Caco-2 (cell line): ENCODE measurements around the gene JAG1. TPM values are rescaled to one million over a fixed set of nuclear protein-coding genes. Genes with fewer than 3 reads are reported as not detected.

Experiments used
- BruUV-seq: library from RNA; stranded (reverse); fragments of 400-500 nt; replicated peaks from 2 replicates; lab custom pipeline; 2021; lab: Mats Ljungman, UMichigan
- CTCF ChIA-PET: fragments of 300-600 bp; sonication (Branson Sonifier 250); formaldehyde crosslinking; loops from one replicate; lab custom pipeline; 2022; ENCODE audit warnings: antibody characterized with exemption; lab: Charles Lee
- POLR2A ChIA-PET: fragments of 300-600 bp; sonication (Branson Sonifier 250); formaldehyde crosslinking; loops from one replicate; lab custom pipeline; 2022; ENCODE audit warnings: antibody characterized with exemption; lab: Charles Lee
- DNase-seq, 2 experiments: peaks; one replicate each; pipeline versions ENCODE4 v3.0.0 to v3.0.0-alpha.2; 2020 to 2022
- H3K27me3 ChIP-seq: replicated peaks from 2 replicates; pipeline ENCODE4 v1.6.0; 2011; ENCODE audit warnings: low read length; ENCODE audit not compliant: control insufficient read depth, insufficient read depth
- H3K36me3 ChIP-seq: 2 replicates; pipeline ENCODE4 v1.5.1; 2011; ENCODE audit warnings: low read length; ENCODE audit not compliant: control insufficient read depth, insufficient read depth
- H3K4me1 ChIP-seq: fragments of 250-450 bp; sonication (Bioruptor Pico); 2 replicates; pipeline ENCODE4 v1.5.1; 2020; ENCODE audit warnings: mild to moderate bottlenecking
- H3K4me3 ChIP-seq: 2 replicates; pipeline ENCODE4 v1.5.1; 2011; ENCODE audit warnings: low read depth, mild to moderate bottlenecking, control low read depth, low read length
- H3K9me3 ChIP-seq: fragments of 250-450 bp; sonication (Bioruptor Pico); 2 replicates; pipeline ENCODE4 v1.5.1; 2020; ENCODE audit warnings: mild to moderate bottlenecking, moderate library complexity
- H3K27ac Mint-ChIP-seq: one replicate; pipeline ENCODE4 v1.8.0; 2022; ENCODE audit warnings: mixed read lengths; ENCODE audit not compliant: unreplicated experiment
- H3K27me3 Mint-ChIP-seq: one replicate; pipeline ENCODE4 v1.8.0; 2022; ENCODE audit warnings: mixed read lengths; ENCODE audit not compliant: insufficient read depth, unreplicated experiment
- H3K36me3 Mint-ChIP-seq: one replicate; pipeline ENCODE4 v1.8.0; 2022; ENCODE audit warnings: mild to moderate bottlenecking, mixed read lengths; ENCODE audit not compliant: insufficient read depth, unreplicated experiment
- H3K4me1 Mint-ChIP-seq: one replicate; pipeline ENCODE4 v1.8.0; 2022; ENCODE audit warnings: low read depth, mixed read lengths; ENCODE audit not compliant: unreplicated experiment
- H3K4me3 Mint-ChIP-seq: one replicate; pipeline ENCODE4 v1.8.0; 2022; ENCODE audit warnings: mild to moderate bottlenecking, moderate library complexity, mixed read lengths; ENCODE audit not compliant: unreplicated experiment
- H3K9me3 Mint-ChIP-seq: one replicate; pipeline ENCODE4 v1.8.0; 2022; ENCODE audit warnings: mixed read lengths; ENCODE audit not compliant: unreplicated experiment
- CTCF ChIP-seq, 2 experiments: fragments of 200-600 bp in 1 of 2; IDR thresholded peaks; 1 replicate in 1 of 2; 2 replicates in 1 of 2; pipeline versions ENCODE4 v1.5.1 to v1.8.0; 2011 to 2022; ENCODE audit warnings: antibody characterized with exemption in 1 of 2, control low read depth in 1 of 2, inconsistent platforms in 1 of 2, low read depth in 1 of 2, low read length in 1 of 2, mild to moderate bottlenecking in 1 of 2, moderate library complexity in 1 of 2; ENCODE audit not compliant: insufficient read depth in 1 of 2, severe bottlenecking in 1 of 2, unreplicated experiment in 1 of 2
- intact Hi-C: fragments of 100-400 bp; cut with micrococcal nuclease; formaldehyde crosslinking; loops from one replicate; pipeline ENCODE4 v1.10.0; 2022; ENCODE audit not compliant: unreplicated experiment
- total RNA-seq: library from RNA; stranded (reverse); gene quantifications from 2 replicates; pipeline ENCODE4 v1.2.3, GENCODE V29; 2022

Gene JAG1
- total RNA-seq, 1 experiment from 2014 or later = 69.8 TPM

DNA sequence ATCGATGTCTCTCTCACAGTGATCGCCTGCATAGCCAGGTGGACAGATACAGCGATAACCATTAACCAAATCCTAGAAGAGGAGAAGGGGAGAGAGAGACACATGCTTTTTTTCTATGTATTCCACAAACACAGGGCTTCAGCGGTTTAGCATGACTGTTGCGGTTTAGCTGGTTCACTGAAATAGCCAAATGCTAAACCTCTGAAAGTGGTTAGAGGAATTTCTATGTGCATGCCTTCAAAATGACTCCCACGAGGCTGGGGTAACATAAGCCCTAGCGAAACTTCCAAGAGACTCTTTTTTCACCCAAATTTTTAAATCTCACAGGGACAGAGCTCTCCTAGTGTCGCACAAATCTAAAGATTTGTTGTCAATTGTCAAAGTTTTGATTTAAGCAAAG is 25.1 kb downstream of the JAG1 start:
- H3K27ac Mint-ChIP-seq = no peak overlapping the region
- Histone ChIP-seq H3K27me3 (no peaks in the 10 kb centered on the region), H3K36me3 (peaks cover 11% of the 10 kb centered on the region), H3K4me1 (peaks cover under 1% of the 10 kb centered on the region; the same call in 1 of the 2 replicates), H3K4me3 (no peak overlapping the region), H3K9me3 (no peaks in the 10 kb centered on the region)
- no peaks in the 10 kb centered on the region for H3K4me1 Mint-ChIP-seq
- CTCF ChIA-PET = no interaction called here
- H3K36me3 Mint-ChIP-seq = peaks cover 100% of the 10 kb centered on the region
- H3K4me3 Mint-ChIP-seq = no peak overlapping the region
- H3K9me3 Mint-ChIP-seq = no peaks in the 10 kb centered on the region
- DNase-seq = no peak
- no TSS peak for BruUV-seq
- intact Hi-C loops = no loop called here
- no peaks in the 10 kb centered on the region for H3K27me3 Mint-ChIP-seq
- no peak for TF ChIP-seq CTCF (IDR thresholded peaks at IDR 0.05; ENCODE audit: insufficient read depth in 1 of 2, low read depth in 1 of 2, low read length in 1 of 2, severe bottlenecking in 1 of 2, unreplicated experiment in 1 of 2)
- POLR2A ChIA-PET = no interaction called here

DNA sequence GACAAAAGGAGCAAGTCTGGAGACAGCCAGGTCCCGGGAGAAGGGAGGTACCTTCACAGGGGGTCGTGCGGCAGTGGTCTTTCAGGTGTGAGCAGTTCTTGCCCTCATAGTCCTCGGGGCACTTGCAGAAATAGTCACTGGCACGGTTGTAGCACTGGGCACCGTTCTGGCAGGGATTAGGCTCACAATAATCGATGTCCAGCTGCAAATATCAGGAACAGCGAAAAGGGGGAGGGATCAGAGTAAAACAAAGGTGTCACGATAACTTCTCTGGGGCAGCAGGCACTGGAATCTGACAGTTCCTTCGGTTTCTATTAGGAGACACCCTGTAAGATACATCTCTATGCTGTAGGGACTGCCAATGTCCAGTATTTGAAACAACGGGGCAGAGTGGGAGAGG is 25.9 kb downstream of the JAG1 start:
- Histone ChIP-seq H3K4me3 (no peak overlapping the region), H3K36me3 (peaks cover 11% of the 10 kb centered on the region), H3K9me3 (no peaks in the 10 kb centered on the region), H3K27me3 (no peaks in the 10 kb centered on the region), H3K4me1 (no peaks in the 10 kb centered on the region)
- Mint-ChIP-seq H3K27ac (peak overlapping the region; percentile 51), H3K36me3 (peaks cover 100% of the 10 kb centered on the region), H3K27me3 (no peaks in the 10 kb centered on the region), H3K9me3 (no peaks in the 10 kb centered on the region), H3K4me3 (no peak overlapping the region), H3K4me1 (no peaks in the 10 kb centered on the region)
- ChIA-PET CTCF (no interaction called here), POLR2A (no interaction called here)
- TF ChIP-seq CTCF (IDR thresholded peaks at IDR 0.05; ENCODE audit: insufficient read depth in 1 of 2, low read depth in 1 of 2, low read length in 1 of 2, severe bottlenecking in 1 of 2, unreplicated experiment in 1 of 2) = no peak
- BruUV-seq = no TSS peak
- no peak for DNase-seq
- intact Hi-C loops = no loop called here

GRCh38 chr20:10647471-10647870 is 26.3 kb downstream of the JAG1 start:
- H3K4me3 ChIP-seq = no peak overlapping the region
- H3K9me3 ChIP-seq = no peaks in the 10 kb centered on the region
- peaks cover 100% of the 10 kb centered on the region for H3K36me3 Mint-ChIP-seq
- no peaks in the 10 kb centered on the region for H3K9me3 Mint-ChIP-seq
- intact Hi-C loops = no loop called here
- peak in 1 of 2 experiments; percentile 34 for DNase-seq
- peak overlapping the region; percentile 51 for H3K27ac Mint-ChIP-seq
- H3K36me3 ChIP-seq = peaks cover 9% of the 10 kb centered on the region
- H3K4me1 ChIP-seq = no peaks in the 10 kb centered on the region
- CTCF ChIA-PET = no interaction called here
- TF ChIP-seq CTCF (IDR thresholded peaks at IDR 0.05; ENCODE audit: insufficient read depth in 1 of 2, low read depth in 1 of 2, low read length in 1 of 2, severe bottlenecking in 1 of 2, unreplicated experiment in 1 of 2) = peak; percentile 37 to 40
- H3K27me3 Mint-ChIP-seq = no peaks in the 10 kb centered on the region
- H3K4me1 Mint-ChIP-seq = no peaks in the 10 kb centered on the region
- POLR2A ChIA-PET = no interaction called here
- no TSS peak for BruUV-seq
- no peak overlapping the region for H3K4me3 Mint-ChIP-seq
- H3K27me3 ChIP-seq = no peaks in the 10 kb centered on the region
